Measurements from ENCODE around the gene INSC.

DNA sequence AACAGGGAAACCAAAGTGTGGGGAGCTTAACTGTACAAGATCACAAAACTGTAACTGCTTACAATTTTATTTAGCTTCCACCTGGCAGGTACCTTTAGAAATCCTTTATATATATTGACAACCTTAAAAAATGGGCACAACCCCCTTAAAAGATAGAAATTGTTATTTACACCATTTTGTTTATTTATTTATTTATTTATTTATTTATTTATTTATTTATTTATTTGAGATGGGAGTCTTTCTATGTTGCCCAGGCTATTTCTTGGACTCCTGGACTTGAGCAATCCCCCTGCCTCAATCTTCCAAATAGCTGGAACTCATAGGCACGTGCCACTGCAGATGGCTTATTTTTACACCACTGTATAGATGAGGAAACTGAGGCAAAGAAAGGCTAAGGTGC is 74.5 kb downstream of the INSC start:
- TF ChIP-seq POLR2A (IDR thresholded peaks at IDR 0.05; ENCODE audit: control extremely low read depth in 1 of 2, low read depth in 2 of 2, low read length in 2 of 2) (no peak), CTCF (IDR thresholded peaks at IDR 0.05; ENCODE audit: control extremely low read depth in 1 of 3, insufficient read depth in 1 of 3, low read depth in 1 of 3, low read length in 3 of 3) (no peak), SP4 (IDR thresholded peaks at IDR 0.05; ENCODE audit: low read length) (no peak), CREB1 (IDR thresholded peaks at IDR 0.05) (no peak), SP1 (IDR thresholded peaks at IDR 0.05; ENCODE audit: low read depth, low read length) (no peak), BCL11A (IDR thresholded peaks at IDR 0.05; ENCODE audit: low read depth in 2 of 2, low read length in 2 of 2) (no peak), POLR2AphosphoS5 (IDR thresholded peaks at IDR 0.05; ENCODE audit: low read depth, low read length) (no peak), EZH2 (IDR thresholded peaks at IDR 0.05; ENCODE audit: low read depth, low read length, severe bottlenecking) (no peak), HDAC6 (IDR thresholded peaks at IDR 0.05; ENCODE audit: low read depth, low read length) (no peak), USF2 (IDR thresholded peaks at IDR 0.05; ENCODE audit: low read length) (no peak), GABPA (IDR thresholded peaks at IDR 0.05; ENCODE audit: borderline replicate concordance, insufficient read depth, low read length) (no peak), PHF8 (conservative IDR thresholded peaks at IDR 0.05; ENCODE audit: low read depth, low read length) (no peak), YY1 (IDR thresholded peaks at IDR 0.05; ENCODE audit: low read depth, low read length) (no peak)
- TF ChIP-seq, protein P1, sequence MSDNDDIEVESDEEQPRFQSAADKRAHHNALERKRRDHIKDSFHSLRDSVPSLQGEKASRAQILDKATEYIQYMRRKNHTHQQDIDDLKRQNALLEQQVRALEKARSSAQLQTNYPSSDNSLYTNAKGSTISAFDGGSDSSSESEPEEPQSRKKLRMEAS (IDR thresholded peaks at IDR 0.05) = no peak
